ENCODE measurements around the gene NAA60.
"Not testable (repeated sequence)": the region's sequence is repeated elsewhere in the genome, so short reads cannot be mapped to it uniquely, and the experiment has no call there.

NAA60 gene

DNA sequence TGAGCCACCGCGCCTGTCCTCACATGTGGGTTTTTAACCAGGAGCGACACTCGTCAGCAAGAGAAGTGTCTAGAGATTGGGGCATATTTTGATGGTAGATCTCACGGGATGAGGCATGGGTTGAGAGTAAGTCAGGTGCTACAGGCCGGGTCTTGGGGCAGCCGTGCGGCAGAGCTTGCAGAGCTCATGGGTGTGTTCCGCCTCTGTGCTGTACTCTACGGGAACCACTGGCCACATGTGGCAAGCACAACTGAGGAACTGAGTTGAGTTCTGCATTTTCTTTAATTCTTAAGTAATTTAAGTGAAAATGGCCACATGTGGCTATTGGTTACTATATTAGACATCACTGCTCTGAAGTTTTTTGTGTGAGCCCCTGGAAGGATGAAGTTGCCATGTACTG lies 66.9 kb downstream of the NAA60 start:
- no peak for DNase-seq (ENCODE audit: low read depth in 2 of 2)

DNA sequence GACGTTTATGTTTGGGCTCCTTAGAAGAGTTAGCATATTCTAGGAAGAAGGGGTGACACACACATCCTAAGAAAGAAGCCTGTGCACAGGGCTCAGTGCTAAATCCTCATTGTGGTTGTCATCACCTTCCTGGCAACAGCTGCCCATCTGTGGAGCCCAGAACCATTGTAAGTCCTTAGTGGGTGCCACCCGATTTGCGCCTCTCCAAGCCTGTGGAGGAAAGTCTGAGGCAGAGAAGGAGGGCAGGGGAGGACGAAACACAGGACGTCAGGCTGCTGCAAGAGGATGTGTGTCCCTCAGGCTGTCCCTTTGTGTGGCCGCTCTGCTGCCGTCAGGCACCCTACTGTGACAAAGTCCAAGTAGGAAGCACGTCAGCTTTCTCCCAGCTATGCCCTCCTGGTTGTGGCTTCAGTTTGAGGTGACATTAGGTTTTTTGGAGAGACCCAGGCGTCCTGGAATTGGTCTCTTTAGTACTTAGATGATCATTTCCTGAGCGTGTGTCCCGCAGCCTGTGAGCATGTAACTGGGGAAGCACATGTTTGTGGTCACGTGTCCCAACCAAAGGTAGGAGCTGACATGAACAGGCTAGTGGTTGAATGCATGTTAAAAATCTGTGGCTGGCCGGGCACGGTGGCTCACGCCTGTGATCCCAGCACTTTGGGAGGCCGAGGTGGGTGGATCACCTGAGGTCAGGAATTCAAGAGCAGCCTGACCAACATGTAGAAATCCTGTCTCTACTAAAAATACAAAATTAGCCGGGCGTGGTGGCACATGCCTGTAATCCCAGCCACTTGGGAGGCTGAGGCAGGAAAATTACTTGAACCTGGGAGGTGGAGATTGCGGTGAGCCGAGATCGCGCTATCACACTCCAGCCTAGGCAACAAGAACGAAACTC lies 68.1 kb downstream of the NAA60 start:
- DNase-seq (ENCODE audit: low read depth in 2 of 2), result no peak

DNA sequence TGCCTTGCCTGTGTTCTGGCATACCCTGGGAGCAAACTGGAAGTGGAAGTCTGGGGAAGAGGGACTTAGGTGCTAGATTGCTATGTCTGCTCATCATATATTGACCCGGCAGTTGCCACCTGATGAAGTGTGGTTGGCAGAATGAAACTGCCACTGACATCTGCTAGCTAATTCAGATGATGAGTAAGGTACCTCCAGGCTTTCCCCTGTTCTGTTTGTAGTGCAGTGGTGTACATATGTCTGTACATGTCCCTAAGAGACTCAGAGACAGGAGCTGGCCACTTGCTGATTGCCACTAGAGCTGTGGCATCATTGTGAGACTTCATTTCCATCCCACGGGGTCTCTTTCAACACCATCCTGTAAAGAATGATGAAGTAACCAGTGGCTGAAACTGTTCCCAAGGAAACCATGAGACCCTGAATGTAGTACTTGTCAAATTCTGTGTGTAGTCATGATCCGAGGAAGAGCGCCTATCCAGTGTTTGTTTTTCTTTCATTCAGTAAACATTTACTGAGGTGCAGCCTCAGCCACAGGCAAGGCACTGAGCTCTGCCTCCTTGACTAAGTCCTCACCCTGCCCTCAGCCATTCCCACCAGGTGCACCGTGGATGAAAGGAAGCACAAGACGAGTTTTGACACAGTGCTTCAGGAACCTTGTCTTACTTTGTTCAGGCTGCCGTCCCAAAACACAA lies 70.6 kb downstream of the NAA60 start:
- DNase-seq (ENCODE audit: low read depth in 2 of 2), result no peak

DNA sequence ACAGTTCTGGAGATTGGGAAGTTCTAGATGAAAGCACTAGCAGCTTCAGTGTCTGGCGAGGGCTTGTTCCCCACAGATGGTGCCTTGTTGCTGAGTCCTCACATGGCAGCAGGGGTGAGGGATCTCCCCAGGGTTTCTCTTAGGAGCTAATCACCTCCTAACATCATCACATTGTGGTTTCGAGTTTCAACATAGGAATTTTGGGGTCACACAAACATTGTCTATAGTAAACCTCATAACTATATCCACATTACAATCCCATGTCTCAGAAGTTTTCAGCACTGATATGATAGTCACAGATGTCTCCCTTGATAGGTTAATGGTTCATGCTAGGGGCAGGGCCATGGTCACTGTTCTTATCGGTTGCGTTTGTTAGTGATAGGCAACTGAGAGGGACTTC lies 71.1 kb downstream of the NAA60 start:
- DNase-seq (ENCODE audit: low read depth in 2 of 2), result peak; percentile 52 to 54

DNA sequence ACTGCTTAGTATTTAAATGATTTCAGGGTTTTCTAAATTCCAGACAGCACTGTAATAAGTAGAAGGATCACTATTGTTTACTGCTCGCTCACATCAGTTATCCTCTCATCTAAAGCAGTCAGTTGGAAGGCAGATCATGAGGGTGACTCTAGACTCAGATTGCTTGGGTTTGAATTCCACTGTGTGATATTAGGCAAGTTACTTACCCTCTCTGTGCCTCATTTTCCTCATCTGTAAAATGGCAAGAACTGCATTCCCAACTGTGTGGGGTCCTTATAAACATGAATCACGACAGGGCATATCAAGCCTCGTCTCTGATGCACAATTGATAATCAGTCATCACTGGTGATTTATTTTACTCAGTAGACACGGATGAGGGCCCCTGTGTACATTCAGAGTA lies 72.4 kb downstream of the NAA60 start:
- DNase-seq (ENCODE audit: low read depth in 2 of 2), result no peak

DNA sequence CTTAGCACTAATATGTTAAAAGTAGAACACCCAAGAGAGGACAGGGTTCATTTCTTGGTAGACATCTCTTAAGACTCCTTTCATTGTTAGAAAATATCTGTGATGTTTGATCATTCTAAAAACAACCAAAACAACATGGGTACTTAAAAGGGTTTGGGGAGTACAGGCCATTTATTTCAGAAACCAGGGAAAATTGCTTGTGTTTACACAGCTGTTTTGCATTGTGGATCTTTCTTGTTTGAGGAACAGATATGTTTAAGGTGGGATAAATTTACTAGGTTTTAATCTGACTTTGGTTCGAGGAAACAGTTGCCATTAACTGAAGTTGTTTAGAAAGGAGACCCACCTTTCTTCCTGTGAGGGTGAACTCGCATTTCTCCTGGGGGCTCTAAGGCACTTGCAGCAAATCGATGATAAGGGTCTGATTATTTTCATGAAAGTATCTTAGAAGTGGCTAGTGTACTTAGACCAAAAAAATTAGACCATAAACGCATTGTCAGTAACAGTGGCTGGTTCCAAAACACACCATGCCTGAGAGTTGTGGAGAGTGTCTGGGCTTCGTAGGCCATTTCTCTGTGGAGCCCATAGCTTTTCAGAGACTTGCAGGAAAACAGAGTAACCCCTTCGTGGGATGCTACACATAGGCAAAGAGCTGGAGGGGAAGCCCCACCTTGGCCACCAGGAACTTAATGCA lies 75.0 kb downstream of the NAA60 start:
- DNase-seq (ENCODE audit: low read depth in 2 of 2), result no peak

DNA sequence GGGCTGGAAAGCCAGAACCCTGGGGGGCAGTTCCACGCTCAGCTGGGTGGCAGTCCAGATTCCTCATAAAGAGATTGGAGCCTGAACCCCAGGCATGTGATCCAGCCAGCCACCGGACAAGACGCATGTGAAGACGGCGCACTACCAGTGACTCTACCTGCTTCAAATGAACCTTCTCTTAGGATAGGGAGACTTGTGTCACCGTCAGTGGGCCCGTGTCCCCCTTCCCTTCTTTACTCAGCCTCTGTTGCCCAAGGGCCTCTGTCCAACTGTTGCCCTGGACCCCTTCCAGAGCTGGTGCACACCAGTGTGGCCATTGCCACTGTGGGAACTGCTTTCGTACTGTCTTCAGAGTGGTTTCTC lies 75.5 kb downstream of the NAA60 start:
- no peak for DNase-seq (ENCODE audit: low read depth in 2 of 2)

DNA sequence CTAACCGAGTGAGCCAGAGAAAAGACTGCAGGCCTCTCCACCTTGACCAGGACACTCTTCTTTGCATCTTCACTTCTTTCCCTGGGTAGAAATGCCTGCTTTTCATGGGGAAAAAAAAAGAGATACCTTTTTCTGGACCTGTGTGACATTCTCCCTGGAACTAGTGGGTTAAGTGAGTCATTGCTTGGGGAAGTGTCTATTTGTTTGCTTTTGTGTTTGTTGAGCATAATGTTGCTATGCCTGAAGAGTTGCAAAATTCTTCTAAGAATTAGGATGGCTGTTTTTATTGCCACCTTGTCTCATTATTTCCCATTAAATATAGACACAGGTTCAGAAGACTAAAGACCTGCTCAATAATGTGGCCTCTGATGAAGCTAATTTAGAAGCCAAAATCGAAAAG lies 76.1 kb downstream of the NAA60 start:
- no peak for DNase-seq (ENCODE audit: low read depth in 2 of 2)

DNA sequence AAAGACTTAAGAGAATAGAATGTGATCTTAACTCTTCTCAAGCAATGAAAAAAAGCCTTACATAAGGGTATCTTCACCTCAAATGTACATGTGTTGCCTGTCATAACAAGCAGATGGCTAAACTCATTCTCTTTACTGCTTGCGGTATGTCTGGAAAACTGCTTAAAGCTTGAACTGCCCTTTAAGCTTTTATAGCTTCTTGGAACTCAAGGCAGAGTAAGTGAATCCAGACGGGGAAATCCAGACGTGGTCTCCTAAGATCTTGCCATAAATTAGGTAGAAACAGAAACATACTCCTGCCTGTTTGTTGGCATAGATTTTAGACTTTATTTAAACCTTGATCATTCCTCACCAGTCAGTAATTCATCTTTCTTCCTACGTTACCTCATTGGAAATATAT lies 76.9 kb downstream of the NAA60 start:
- peak; percentile 95 to 96 for DNase-seq (ENCODE audit: low read depth in 2 of 2)

DNA sequence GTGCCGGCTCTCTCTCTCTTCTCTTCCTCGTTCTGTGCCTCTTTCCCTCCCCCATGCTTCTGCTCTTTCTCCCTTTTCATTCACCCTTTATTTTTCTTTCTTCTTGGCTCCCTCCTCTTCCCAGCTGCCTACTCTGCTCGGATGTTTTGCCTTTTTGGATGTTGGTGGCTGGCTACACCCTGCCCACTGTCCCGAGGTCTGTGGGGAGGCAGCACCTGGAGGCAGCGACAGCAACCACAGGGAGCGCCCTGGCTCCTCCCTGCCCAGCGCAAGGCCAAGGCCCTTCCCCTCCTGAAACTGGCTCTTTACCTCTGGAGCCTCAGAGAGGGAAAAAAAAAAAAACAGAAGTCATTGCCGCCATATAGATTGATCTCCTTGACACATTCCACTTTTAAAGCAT lies 77.4 kb downstream of the NAA60 start:
- no peak for DNase-seq (ENCODE audit: low read depth in 2 of 2)

DNA sequence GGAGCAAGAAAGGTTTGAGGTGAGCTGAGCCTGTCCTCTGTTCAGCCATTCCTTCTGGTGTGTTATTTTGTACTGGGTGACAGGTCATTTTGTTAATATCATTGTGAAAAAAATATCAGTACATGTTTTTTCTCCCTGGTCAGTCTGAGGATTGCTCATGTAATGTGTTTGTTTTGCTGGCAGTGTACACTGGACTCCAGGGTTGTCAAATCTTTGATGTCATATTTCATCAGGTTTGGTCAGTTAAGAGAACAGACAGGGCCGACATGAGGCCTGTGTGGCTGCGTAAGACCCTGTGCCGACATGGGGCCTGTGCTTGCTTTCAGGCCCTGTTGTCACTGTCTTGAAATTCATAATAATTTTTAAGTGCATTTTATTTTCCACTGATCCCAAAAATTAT lies 79.8 kb downstream of the NAA60 start:
- no peak for DNase-seq (ENCODE audit: low read depth in 2 of 2)

DNA sequence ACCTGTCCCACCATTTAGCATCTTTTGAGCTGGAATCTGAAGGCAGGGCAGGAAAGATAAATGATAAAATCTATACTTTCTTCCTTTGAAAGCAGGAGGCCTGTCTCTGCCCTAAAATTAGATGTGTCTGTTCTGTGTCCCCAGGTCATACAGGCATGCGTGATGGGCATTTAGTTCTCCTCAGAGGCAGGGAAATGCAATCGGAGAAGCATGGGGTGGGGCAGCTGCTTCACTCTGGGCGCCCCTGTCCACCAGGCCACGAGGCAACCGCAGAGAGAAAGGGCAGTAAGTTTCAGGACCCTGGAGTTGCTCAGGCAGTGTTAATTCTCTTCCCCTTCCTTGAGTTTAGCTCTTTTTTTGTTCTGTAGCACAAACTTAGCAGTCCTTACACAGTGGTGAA lies 82.5 kb downstream of the NAA60 start:
- no peak for DNase-seq (ENCODE audit: low read depth in 2 of 2)

DNA sequence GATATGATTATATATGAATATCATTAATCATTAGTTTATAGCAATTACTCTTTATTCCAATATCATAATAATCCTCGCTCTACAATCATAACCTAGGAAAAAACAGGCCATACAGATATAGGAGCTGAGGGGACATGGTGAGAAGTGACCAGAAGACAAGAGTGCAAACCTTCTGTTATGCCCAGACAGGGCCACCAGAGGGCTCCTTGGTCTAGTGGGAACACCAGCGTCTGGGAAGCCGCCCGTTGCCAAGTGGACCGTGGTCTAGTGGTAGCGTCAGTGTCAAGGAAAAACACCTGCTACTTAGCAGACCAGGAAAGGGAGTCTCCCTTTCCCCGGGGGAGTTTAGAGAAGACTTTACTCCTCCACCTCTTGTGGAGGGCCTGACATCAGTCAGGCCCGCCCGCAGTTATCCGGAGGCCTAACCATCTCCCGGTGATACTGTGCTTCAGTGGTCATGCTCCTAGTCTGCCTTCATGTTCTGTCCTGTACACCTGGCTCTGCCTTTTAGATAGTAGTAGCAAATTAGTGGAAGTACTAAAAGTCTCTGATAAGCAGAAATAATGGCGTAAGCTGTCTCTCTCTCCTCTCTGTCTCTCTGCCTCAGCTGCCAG lies 83.8 kb downstream of the NAA60 start:
- not testable (repeated sequence) for DNase-seq (ENCODE audit: low read depth in 2 of 2)

DNA sequence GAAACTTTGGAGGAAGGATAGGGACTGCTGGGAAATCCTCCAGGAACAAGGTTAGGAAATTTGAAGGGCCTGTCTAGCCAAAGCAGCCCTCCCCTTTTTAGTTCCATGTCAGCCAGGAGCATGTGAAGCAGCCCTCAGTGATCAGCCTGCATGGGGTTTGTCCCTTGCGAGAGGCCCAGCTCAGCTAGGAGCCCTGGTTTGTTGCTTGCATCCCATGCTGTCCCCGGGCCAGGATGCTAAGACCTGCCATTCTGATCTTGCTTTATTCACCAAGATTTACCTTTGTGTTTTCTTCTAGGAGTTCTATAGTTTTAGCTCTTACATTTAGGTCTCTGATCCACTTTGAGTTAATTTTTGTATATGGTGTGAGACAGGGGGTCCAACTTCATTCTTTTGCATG lies 84.9 kb downstream of the NAA60 start:
- DNase-seq (ENCODE audit: low read depth in 2 of 2), result no peak

DNA sequence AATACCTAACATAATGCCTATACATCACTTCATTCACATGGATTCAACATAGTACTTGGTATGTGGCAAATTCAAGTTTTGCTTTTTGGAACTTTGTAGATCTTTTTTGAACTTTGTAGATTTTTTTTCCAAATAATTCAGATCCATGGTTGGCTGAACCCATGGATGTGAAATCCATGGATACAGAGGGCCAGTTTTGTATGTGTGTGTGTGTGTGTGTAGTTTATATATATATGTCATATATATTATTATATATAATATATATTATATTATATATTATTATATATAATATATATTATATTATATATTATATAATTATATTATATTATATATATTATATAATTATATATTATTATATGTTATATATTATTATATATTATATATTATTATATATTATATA lies 85.7 kb downstream of the NAA60 start:
- no peak for DNase-seq (ENCODE audit: low read depth in 2 of 2)

DNA sequence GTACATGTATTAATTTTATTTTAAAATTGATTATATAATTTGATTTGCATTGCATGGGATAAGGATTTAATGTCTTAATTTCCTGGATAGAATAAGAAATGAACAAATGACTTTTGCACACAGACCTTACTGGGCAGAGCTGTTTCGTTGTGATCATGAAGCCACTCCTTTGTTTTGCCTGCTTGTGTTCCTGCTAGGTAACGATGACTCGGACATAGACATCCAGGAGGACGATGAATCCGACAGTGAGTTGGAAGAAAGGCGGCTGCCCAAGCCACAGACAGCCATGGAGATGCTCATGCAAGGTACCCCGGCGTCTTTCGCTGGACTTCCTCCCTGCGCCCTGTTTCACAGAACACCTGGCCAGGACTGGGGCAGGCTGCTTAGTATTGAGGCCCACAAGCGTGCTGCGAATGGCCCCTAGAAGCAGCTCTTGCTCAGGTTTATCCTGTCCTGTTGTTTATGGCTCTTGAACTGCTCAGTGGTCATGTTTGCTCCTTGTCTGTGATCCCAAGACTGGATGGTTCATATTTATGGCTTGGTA lies 87.0 kb downstream of the NAA60 start:
- DNase-seq (ENCODE audit: low read depth in 2 of 2), result no peak

DNA sequence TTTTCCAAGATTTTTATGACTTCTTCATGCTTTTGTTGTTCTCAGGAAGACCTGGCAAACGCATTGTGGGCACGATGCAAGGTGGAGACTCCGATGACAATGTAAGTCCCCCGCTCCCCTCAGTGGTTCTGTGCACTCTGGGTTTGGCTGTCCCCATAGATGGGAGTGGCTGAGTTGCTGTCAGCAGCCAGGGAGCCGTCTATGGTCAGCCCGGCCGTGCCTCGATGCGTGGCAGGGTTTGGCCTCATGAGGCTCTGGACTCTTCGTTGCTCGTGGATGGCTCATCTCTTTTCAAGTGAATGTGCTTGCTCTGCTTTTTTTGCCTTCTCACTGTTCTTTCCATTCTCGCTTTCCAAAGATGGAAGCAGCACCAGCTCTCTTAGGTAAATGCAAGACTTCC lies 89.3 kb downstream of the NAA60 start:
- no peak for DNase-seq (ENCODE audit: low read depth in 2 of 2)

DNA sequence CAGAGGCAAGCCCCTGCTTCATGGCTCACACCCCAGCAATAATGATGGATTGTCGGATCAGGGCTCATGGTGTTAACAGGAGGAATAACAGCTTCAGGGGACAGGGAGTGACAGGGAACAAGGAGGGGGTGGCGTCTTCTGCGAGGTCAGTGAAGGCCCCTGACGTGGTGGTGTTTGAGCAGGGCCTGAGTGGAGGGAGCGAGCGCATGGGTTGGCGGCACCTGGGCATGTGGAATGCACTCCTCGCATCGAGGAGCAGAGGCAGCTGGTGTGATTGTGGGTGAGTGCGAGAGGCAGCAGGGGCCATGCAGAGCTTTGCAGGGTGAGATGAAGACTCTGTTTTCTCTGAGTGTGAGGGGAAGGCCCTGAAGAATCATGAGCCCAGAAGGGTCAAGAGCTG lies 90.6 kb downstream of the NAA60 start:
- DNase-seq (ENCODE audit: low read depth in 2 of 2), result no peak

DNA sequence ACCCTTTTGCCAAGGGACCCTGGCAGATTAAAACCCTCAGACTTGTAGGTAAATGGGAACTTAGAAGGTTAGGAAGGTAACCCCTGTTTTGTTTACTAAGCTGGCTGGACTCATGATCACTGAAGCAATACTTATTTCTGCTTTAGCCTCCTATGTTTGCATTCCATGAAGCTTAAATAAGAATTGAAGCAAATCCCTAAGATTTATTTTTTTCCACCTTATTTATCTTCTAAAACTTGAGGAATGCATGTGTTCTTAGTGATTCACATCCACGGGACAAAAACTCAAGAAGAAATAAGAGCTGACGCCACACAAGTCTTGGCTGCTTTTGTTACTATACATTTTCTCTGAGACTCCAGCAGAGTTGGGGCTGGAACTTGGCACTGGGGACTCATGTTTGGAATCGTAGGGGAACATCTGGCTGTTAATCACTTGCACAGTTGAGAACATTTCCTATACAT lies 92.8 kb downstream of the NAA60 start:
- peak; percentile 70 to 79 for DNase-seq (ENCODE audit: low read depth in 2 of 2)
